GM12892 (cell line): ENCODE measurements around the gene LBHD2.

Source experiments
- DNase-seq: peaks from one replicate; pipeline ENCODE4 v3.0.0; 2011; ENCODE audit not compliant: insufficient read length
- FAIRE-seq: peaks from 2 replicates; lab custom pipeline; 2011; peaks lifted over from hg19 to GRCh38; lab: Jason Lieb, UNC
- POLR2A ChIP-seq: IDR thresholded peaks from 2 replicates; pipeline ENCODE4 v1.6.1; 2011; ENCODE audit warnings: low read depth, low read length, control low read depth
- POLR2AphosphoS5 ChIP-seq: IDR thresholded peaks from 2 replicates; pipeline ENCODE4 v1.6.1; 2011; ENCODE audit warnings: low read depth, low read length, control low read depth
- TAF1 ChIP-seq: IDR thresholded peaks from 2 replicates; pipeline ENCODE4 v1.6.1; 2011; ENCODE audit warnings: low read depth, mild to moderate bottlenecking, control low read depth, low read length, borderline replicate concordance

Gene LBHD2

GRCh38 chr14:103095210-103095778 lies 11.3 kb downstream of the LBHD2 start:
- FAIRE-seq (no peak), DNase-seq (no peak)
- TF ChIP-seq POLR2A (no peak), TAF1 (no peak), POLR2AphosphoS5 (no peak)

DNA sequence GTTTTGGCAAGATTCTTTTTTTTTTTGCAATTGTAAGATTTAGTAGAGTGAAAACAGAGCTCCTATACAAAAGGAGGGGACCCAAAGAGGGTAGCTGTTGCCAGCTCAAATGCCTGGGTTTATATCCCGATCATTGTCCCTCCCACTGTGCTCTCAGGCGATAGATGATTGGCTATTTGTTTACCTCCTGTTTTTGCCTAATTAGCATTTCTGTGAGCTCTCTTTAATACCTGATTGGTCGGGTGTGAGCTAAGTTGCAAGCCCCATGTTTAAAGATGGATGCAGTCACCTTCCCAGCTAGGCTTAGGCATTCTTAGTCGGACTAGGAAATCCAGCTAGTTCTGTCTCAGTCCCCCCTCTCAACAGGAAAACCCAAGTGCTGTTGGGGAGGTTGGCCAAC lies 12.4 kb downstream of the LBHD2 start:
- FAIRE-seq (no peak), DNase-seq (no peak)
- TF ChIP-seq POLR2AphosphoS5 (no peak), POLR2A (no peak), TAF1 (no peak)

DNA sequence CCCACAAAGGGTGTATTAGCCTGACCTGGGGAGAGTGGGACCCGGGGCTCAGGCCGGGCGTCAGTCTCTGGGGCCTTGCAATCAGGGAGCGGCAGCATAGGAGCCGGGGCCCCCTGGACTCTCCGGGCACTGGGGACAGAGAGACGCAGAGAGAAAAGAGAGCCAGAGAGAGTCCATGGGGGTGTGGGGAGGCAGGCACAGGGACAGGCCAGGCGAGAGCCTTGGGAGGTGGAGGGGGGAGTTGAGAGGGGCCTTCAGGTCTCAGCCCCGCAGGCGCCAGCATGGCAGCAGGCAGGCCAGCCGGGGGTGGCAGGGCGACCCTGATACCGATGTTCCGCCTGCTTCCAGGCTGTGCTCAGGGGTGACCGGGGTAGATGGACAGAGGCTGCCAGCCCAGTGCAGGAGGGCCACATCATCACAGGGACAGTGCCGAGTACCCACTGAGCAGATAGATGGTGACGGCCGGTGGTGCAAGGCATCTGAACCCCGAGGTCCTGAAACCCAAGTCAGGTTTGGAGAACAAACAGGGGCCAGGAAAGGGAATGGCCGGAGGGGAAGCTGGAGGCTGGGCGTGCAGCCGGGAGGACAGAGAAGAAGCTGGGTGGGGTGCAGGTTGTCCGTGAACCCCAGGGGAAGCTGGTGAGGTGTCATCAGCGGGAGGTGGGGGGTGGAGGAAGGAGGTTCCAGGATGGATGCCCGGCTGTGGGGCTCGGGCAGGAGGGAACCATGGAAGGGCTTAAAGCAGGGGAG lies 13.4 kb downstream of the LBHD2 start:
- DNase-seq, result no peak
- FAIRE-seq, result no peak
- TF ChIP-seq POLR2A (no peak), TAF1 (no peak), POLR2AphosphoS5 (no peak)

DNA sequence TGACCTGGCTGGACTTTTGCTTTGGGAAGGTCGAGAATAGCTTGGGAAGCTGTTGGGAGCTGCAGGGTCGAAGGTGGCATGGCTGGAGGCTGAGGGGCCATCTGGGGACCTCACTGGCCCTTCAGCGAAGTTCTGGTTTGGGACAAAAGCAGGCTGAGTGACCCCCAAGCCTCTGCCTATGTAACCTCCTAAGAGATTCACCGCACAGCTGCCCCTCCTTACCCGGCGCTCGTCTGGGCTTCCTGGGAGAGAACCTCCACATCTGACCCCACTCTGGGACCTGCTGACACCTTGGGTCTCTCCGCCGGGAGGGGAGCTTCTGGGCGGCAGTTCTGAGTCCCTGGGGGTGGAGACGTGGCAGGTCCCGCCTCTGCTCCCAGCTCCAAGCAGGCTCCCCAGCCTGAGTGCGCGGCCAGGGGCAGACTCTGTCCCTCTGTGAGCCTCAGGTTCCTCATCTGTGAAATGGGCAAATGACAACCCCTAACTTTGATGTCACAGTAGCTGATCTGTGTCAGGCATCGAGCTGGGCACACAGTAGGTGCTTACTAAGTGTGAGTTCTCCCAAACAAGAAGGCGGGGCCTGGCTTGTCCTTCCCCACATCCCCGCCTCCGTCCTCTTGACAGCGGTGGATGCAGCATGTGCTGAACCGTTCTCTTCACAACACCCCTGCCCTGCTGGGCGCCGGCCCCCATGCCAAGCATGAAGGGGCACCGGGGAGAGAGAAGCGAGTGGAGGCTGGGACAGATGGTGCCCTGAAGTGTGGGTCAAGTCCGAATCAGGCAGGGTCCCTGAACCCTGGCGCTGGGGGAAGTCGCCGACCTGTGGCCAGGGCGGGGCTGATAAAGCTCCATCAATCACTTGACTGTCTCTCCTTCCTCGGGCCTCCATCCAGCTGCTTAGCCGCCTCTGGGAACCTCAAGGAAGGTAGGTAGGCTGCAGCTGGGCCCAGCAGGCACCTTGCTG lies 14.3 kb downstream of the LBHD2 start:
- FAIRE-seq (no peak), DNase-seq (no peak)
- TF ChIP-seq POLR2AphosphoS5, result no peak
- no peak for TF ChIP-seq TAF1
- TF ChIP-seq POLR2A, result no peak

- FAIRE-seq (no peak), DNase-seq (no peak)
- TF ChIP-seq POLR2AphosphoS5 (no peak), TAF1 (no peak), POLR2A (no peak)
These were observed 15.2 kb downstream of the LBHD2 start for GRCh38 chr14:103099081-103099732.

DNA sequence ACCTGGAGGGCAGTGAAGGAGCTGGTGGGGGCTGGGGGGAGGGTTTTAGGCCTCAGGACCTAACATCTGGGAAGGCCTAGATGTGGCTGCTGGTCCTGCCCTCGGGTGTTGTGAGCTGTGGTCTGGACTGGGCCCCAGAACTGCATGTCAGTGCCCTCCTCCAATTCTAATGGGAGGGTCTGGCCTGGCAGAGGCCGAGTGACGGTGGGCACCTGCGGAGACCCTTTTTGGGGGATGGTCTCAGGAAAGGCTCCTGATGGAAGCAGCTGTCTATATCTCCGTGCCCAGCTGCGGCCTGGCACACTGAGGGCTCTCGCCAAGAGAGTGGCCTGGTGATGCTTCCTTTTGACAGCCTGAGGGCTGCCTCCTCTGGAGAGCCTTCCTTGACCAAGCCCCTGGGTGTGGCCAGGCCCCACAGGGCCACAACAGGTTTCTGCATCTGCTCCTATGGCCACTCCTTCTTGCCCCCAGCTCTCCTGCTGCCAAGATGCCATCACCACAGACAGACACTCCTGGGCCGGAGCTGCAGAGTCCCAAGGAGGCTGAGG lies 15.8 kb downstream of the LBHD2 start:
- no peak for FAIRE-seq
- TF ChIP-seq POLR2AphosphoS5 (no peak), POLR2A (no peak), TAF1 (no peak)
- no peak for DNase-seq

GRCh38 chr14:103100281-103101121 lies 16.5 kb downstream of the LBHD2 start:
- FAIRE-seq (peak; percentile 30), DNase-seq (no peak)
- TF ChIP-seq POLR2A (no peak), TAF1 (no peak), POLR2AphosphoS5 (no peak)

GRCh38 chr14:103101257-103101962 lies 17.4 kb downstream of the LBHD2 start:
- TF ChIP-seq TAF1, result no peak
- DNase-seq (no peak), FAIRE-seq (no peak)

- FAIRE-seq (no peak), DNase-seq (no peak)
- TF ChIP-seq TAF1, result no peak
- TF ChIP-seq POLR2AphosphoS5, result no peak
- TF ChIP-seq POLR2A, result no peak
These were observed 18.1 kb downstream of the LBHD2 start for GRCh38 chr14:103101963-103102688.

DNA sequence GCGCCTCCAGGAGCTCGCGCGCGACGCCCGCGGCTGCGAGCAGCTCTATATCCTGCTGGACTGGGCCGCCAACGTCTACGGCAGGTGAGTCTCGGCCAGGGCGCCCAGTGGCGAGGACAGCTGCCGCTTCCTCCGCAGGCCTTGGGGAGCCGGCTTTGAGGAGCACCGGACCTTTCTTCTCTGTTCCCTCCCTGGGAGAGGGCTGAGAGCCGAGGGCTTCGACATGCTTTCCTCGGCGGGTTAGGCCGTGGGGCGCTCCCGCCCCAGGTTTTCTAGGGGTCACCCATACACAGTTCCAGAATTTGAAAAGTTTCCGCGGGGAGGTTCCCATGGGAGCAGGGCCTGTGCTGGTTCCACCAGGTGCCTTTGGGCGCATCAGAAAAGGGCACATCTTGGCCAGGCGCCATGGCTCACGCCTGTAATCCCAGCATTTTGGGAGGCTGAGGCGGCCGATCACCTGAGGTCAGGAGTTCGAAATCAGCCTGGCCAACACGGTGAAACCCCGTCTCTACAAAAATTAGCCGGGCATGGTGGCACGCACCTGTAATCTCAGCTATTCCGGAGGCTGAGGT lies 18.8 kb downstream of the LBHD2 start:
- no peak for DNase-seq
- TF ChIP-seq POLR2AphosphoS5, result no peak
- TF ChIP-seq TAF1, result no peak
- no peak for TF ChIP-seq POLR2A
- FAIRE-seq, result no peak
